ENCODE data around the gene ANKRD33B.

DNA sequence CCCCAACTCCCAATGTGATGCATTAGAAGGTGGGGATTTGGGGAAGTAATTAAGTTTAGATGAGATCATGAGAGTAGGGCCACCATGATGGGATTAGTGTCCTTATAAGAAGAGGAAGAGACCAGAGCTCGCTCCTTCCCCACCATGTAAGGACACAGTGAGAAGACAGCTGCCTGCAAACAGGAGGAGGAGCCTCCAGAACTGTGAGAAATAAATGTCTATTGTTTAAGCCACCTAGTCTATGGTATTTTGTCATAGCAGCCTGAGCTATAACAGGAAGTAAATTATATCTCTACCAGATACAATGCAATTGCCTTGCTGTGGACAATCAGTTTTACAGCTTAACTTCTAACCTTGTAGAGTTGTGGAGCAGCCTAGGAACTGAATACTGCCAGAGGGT lies 58.0 kb downstream of the ANKRD33B start:
- TF ChIP-seq, protein P1, sequence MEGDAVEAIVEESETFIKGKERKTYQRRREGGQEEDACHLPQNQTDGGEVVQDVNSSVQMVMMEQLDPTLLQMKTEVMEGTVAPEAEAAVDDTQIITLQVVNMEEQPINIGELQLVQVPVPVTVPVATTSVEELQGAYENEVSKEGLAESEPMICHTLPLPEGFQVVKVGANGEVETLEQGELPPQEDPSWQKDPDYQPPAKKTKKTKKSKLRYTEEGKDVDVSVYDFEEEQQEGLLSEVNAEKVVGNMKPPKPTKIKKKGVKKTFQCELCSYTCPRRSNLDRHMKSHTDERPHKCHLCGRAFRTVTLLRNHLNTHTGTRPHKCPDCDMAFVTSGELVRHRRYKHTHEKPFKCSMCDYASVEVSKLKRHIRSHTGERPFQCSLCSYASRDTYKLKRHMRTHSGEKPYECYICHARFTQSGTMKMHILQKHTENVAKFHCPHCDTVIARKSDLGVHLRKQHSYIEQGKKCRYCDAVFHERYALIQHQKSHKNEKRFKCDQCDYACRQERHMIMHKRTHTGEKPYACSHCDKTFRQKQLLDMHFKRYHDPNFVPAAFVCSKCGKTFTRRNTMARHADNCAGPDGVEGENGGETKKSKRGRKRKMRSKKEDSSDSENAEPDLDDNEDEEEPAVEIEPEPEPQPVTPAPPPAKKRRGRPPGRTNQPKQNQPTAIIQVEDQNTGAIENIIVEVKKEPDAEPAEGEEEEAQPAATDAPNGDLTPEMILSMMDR (IDR thresholded peaks at IDR 0.05): no peak
- TF ChIP-seq POLR2AphosphoS5 (IDR thresholded peaks at IDR 0.05): no peak
- no peak for TF ChIP-seq POLR2A (IDR thresholded peaks at IDR 0.05)

All from breast epithelium (tissue), 3 donors.